Caco-2 (cell line): Measurements from ENCODE around the gene PRSS38. TPM values are rescaled to one million over a fixed set of nuclear protein-coding genes. Genes with fewer than 3 reads are reported as not detected.
A peak's percentile ranks its signal among the peaks of the same experiment; 100 is the strongest.

ENCODE experiments used
- BruUV-seq: library from RNA; stranded (reverse); fragments of 400-500 nt; replicated peaks from 2 replicates; lab custom pipeline; 2021; lab: Mats Ljungman, UMichigan
- CTCF ChIA-PET: fragments of 300-600 bp; sonication (Branson Sonifier 250); formaldehyde crosslinking; loops from one replicate; lab custom pipeline; 2022; ENCODE audit warnings: antibody characterized with exemption; lab: Charles Lee
- POLR2A ChIA-PET: fragments of 300-600 bp; sonication (Branson Sonifier 250); formaldehyde crosslinking; loops from one replicate; lab custom pipeline; 2022; ENCODE audit warnings: antibody characterized with exemption; lab: Charles Lee
- DNase-seq, 2 experiments: peaks; one replicate each; pipeline versions ENCODE4 v3.0.0 to v3.0.0-alpha.2; 2020 to 2022
- H3K27me3 ChIP-seq: replicated peaks from 2 replicates; pipeline ENCODE4 v1.6.0; 2011; ENCODE audit warnings: low read length; ENCODE audit not compliant: control insufficient read depth, insufficient read depth
- H3K36me3 ChIP-seq: 2 replicates; pipeline ENCODE4 v1.5.1; 2011; ENCODE audit warnings: low read length; ENCODE audit not compliant: control insufficient read depth, insufficient read depth
- H3K4me1 ChIP-seq: fragments of 250-450 bp; sonication (Bioruptor Pico); 2 replicates; pipeline ENCODE4 v1.5.1; 2020; ENCODE audit warnings: mild to moderate bottlenecking
- H3K4me3 ChIP-seq: 2 replicates; pipeline ENCODE4 v1.5.1; 2011; ENCODE audit warnings: low read depth, mild to moderate bottlenecking, control low read depth, low read length
- H3K9me3 ChIP-seq: fragments of 250-450 bp; sonication (Bioruptor Pico); 2 replicates; pipeline ENCODE4 v1.5.1; 2020; ENCODE audit warnings: mild to moderate bottlenecking, moderate library complexity
- H3K27ac Mint-ChIP-seq: one replicate; pipeline ENCODE4 v1.8.0; 2022; ENCODE audit warnings: mixed read lengths; ENCODE audit not compliant: unreplicated experiment
- H3K27me3 Mint-ChIP-seq: one replicate; pipeline ENCODE4 v1.8.0; 2022; ENCODE audit warnings: mixed read lengths; ENCODE audit not compliant: insufficient read depth, unreplicated experiment
- H3K36me3 Mint-ChIP-seq: one replicate; pipeline ENCODE4 v1.8.0; 2022; ENCODE audit warnings: mild to moderate bottlenecking, mixed read lengths; ENCODE audit not compliant: insufficient read depth, unreplicated experiment
- H3K4me1 Mint-ChIP-seq: one replicate; pipeline ENCODE4 v1.8.0; 2022; ENCODE audit warnings: low read depth, mixed read lengths; ENCODE audit not compliant: unreplicated experiment
- H3K4me3 Mint-ChIP-seq: one replicate; pipeline ENCODE4 v1.8.0; 2022; ENCODE audit warnings: mild to moderate bottlenecking, moderate library complexity, mixed read lengths; ENCODE audit not compliant: unreplicated experiment
- H3K9me3 Mint-ChIP-seq: one replicate; pipeline ENCODE4 v1.8.0; 2022; ENCODE audit warnings: mixed read lengths; ENCODE audit not compliant: unreplicated experiment
- CTCF ChIP-seq, 2 experiments: fragments of 200-600 bp in 1 of 2; IDR thresholded peaks; 1 replicate in 1 of 2; 2 replicates in 1 of 2; pipeline versions ENCODE4 v1.5.1 to v1.8.0; 2011 to 2022; ENCODE audit warnings: antibody characterized with exemption in 1 of 2, control low read depth in 1 of 2, inconsistent platforms in 1 of 2, low read depth in 1 of 2, low read length in 1 of 2, mild to moderate bottlenecking in 1 of 2, moderate library complexity in 1 of 2; ENCODE audit not compliant: insufficient read depth in 1 of 2, severe bottlenecking in 1 of 2, unreplicated experiment in 1 of 2
- intact Hi-C: fragments of 100-400 bp; cut with micrococcal nuclease; formaldehyde crosslinking; loops from one replicate; pipeline ENCODE4 v1.10.0; 2022; ENCODE audit not compliant: unreplicated experiment
- total RNA-seq: library from RNA; stranded (reverse); gene quantifications from 2 replicates; pipeline ENCODE4 v1.2.3, GENCODE V29; 2022

Gene PRSS38
- total RNA-seq, 1 experiment from 2014 or later = not detected

- no peaks in the 10 kb centered on the region for H3K27me3 Mint-ChIP-seq
- no peak overlapping the region for H3K27ac Mint-ChIP-seq
- no peaks in the 10 kb centered on the region for H3K9me3 ChIP-seq
- H3K36me3 ChIP-seq = no peaks in the 10 kb centered on the region
- H3K36me3 Mint-ChIP-seq = no peaks in the 10 kb centered on the region
- peaks cover 4% of the 10 kb centered on the region for H3K4me1 Mint-ChIP-seq
- POLR2A ChIA-PET = no interaction called here
- H3K4me3 ChIP-seq = no peak overlapping the region
- H3K4me1 ChIP-seq = peaks cover 14% of the 10 kb centered on the region
- TF ChIP-seq CTCF (IDR thresholded peaks at IDR 0.05; ENCODE audit: insufficient read depth in 1 of 2, low read depth in 1 of 2, low read length in 1 of 2, severe bottlenecking in 1 of 2, unreplicated experiment in 1 of 2) = no peak
- CTCF ChIA-PET = interaction anchor here (0.5 kb wide), 1 partner anchor 325 kb away, joined by 5 read pairs; no protein-coding TSS in a partner anchor
- no peaks in the 10 kb centered on the region for H3K27me3 ChIP-seq
- no peak for DNase-seq
- no TSS peak for BruUV-seq
- no peaks in the 10 kb centered on the region for H3K9me3 Mint-ChIP-seq
- H3K4me3 Mint-ChIP-seq = no peak overlapping the region
- intact Hi-C loops = no loop called here
Measured at GRCh38 chr1:227887697-227888403, 72.4 kb downstream of the PRSS38 start.

- Histone ChIP-seq H3K9me3 (no peaks in the 10 kb centered on the region), H3K36me3 (no peaks in the 10 kb centered on the region), H3K4me3 (no peak overlapping the region), H3K4me1 (peaks cover 21% of the 10 kb centered on the region), H3K27me3 (no peaks in the 10 kb centered on the region)
- H3K4me1 Mint-ChIP-seq = peaks cover 4% of the 10 kb centered on the region
- no TSS peak for BruUV-seq
- no peaks in the 10 kb centered on the region for H3K9me3 Mint-ChIP-seq
- H3K27ac Mint-ChIP-seq = no peak overlapping the region
- no peak overlapping the region for H3K4me3 Mint-ChIP-seq
- DNase-seq = no peak
- H3K27me3 Mint-ChIP-seq = no peaks in the 10 kb centered on the region
- intact Hi-C loops = no loop called here
- no peaks in the 10 kb centered on the region for H3K36me3 Mint-ChIP-seq
- ChIA-PET CTCF (interaction anchor here (0.5 kb wide), 1 partner anchor 325 kb away, joined by 5 read pairs; no protein-coding TSS in a partner anchor), POLR2A (no interaction called here)
- no peak for TF ChIP-seq CTCF (IDR thresholded peaks at IDR 0.05; ENCODE audit: insufficient read depth in 1 of 2, low read depth in 1 of 2, low read length in 1 of 2, severe bottlenecking in 1 of 2, unreplicated experiment in 1 of 2)
Measured at GRCh38 chr1:227888404-227889046, 73.0 kb downstream of the PRSS38 start.

- Mint-ChIP-seq H3K36me3 (no peaks in the 10 kb centered on the region), H3K4me3 (no peak overlapping the region), H3K27me3 (no peaks in the 10 kb centered on the region), H3K9me3 (no peaks in the 10 kb centered on the region), H3K27ac (no peak overlapping the region), H3K4me1 (peaks cover 4% of the 10 kb centered on the region)
- BruUV-seq = no TSS peak
- peaks cover 28% of the 10 kb centered on the region for H3K4me1 ChIP-seq
- POLR2A ChIA-PET = no interaction called here
- DNase-seq = peak in 1 of 2 experiments; percentile 36
- H3K27me3 ChIP-seq = no peaks in the 10 kb centered on the region
- no peak for TF ChIP-seq CTCF (IDR thresholded peaks at IDR 0.05; ENCODE audit: insufficient read depth in 1 of 2, low read depth in 1 of 2, low read length in 1 of 2, severe bottlenecking in 1 of 2, unreplicated experiment in 1 of 2)
- no peaks in the 10 kb centered on the region for H3K36me3 ChIP-seq
- CTCF ChIA-PET = no interaction called here
- no peaks in the 10 kb centered on the region for H3K9me3 ChIP-seq
- H3K4me3 ChIP-seq = no peak overlapping the region
- intact Hi-C loops = no loop called here
Measured at GRCh38 chr1:227889047-227889862, 73.8 kb downstream of the PRSS38 start.
